Coronary artery (tissue), 2 donors: ENCODE data around the gene UTP18.
"Not testable (repeated sequence)": the region's sequence is repeated elsewhere in the genome, so short reads cannot be mapped to it uniquely, and the experiment has no call there.

Experiments used
- DNase-seq: peaks from one replicate; pipeline ENCODE4 v3.0.0-alpha.2; 2017; ENCODE audit warnings: low spot score
- H3K27ac ChIP-seq, 2 donors: fragments of 200-600 bp; sonication (generic); one replicate each; pipeline ENCODE4 v1.5.1; 2016 to 2019
- H3K4me3 ChIP-seq: fragments of 200-600 bp; sonication (generic); 2 replicates; pipeline ENCODE4 v1.5.1; 2016; ENCODE audit warnings: mild to moderate bottlenecking, moderate library complexity
- CTCF ChIP-seq: fragments of 200-600 bp; sonication (generic); IDR thresholded peaks from one replicate; pipeline ENCODE4 v1.5.1; 2019; ENCODE audit warnings: antibody characterized with exemption

Gene UTP18

GRCh38 chr17:51260237-51261023, at the start of gene UTP18:
UTP18 (plus strand) TSS chr17:51260546; CDS start chr17:51260585, 39 bp downstream.
- Histone ChIP-seq H3K4me3 (peak within 1 kb of the TSS; percentile 86), H3K27ac (peak within 1 kb of the TSS; percentile 93 to 97)
- TF ChIP-seq CTCF = no peak
- peak; percentile 97 for DNase-seq

GRCh38 chr17:51214920-51215319, 45.4 kb upstream of the UTP18 start:
- DNase-seq = no peak
- Histone ChIP-seq H3K4me3 (no peak overlapping the region), H3K27ac (no peak overlapping the region)
- TF ChIP-seq CTCF = no peak

DNA sequence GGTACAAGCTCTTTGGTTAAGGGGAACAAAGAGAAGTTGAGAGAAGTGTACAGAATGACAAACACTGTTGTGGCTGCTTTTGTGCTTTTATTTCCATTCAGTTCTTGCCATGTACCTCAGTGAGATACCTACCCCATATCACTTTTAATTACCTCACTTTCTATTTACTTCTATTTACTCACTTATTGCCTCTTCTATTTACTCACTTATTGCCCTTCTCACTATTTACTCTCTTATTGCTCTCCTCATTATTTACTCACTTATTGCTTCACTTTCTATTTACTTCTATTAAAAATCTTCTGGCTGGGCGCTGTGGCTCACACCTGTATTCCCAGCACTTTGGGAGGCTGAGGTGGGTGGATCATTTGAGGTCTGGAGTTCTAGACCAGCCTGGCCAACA, 42.4 kb upstream of the UTP18 start:
- no peak overlapping the region for H3K27ac ChIP-seq
- DNase-seq = no peak
- no peak for TF ChIP-seq CTCF
- H3K4me3 ChIP-seq = no peak overlapping the region

DNA sequence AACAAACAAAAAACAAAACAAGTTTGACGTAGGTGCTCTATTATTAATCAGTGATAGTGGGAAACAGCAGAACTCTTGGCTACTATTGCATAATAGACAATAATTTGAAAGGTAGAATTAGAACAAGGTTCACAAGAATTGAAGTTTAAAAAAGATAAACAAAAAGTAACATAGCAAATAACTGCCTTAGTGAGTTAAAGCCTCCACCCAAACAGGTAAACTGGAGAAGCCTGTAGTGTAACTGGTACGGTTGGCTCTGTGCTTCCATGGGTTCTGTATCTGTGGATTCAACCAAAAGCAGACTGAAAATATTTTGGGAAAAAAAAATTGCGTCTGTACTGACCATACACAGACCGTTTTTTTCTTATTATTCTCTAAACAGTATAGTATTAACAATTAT, 39.0 kb upstream of the UTP18 start:
- no peak for DNase-seq
- Histone ChIP-seq H3K27ac (no peak overlapping the region), H3K4me3 (no peak overlapping the region)
- TF ChIP-seq CTCF = no peak

DNA sequence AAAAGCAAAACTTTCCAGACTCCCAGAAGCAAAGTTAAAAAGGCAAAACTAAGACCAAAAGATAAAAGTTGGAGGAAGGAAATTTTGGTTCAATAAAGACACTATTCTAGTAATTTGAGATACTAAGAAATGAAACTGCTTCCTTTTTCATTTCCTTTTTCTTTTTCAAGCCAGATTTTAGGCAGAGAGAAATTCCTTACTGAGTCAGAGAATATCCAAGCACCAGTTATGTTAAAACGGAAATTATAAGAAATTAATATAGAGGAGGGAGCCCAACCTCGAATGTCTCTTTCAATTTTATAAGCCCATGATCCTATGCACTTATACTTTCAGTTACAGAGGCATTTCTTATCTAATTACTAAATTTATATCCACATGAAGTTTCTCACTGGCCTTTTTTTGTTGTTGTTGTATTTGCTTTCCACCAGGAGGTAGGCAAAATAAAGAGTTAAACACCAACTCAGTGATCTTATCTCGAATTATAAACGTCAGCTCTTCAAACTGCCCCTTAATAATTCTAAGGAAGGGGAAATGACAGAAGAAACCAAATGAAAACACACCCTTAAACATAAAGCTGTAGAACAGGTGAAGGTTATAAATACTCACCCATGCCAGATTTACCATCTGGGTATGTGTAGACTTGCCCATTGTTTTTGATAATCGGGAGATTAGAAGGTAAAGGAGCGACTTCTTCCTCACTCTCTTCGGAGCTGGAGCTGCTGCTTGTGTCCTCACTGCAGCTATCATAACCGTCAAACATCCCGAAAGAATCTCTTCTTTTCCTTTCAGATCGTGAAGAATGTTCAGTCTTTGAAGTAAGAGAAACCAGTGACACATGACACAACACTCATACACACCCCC, 35.7 kb upstream of the UTP18 start:
- H3K27ac ChIP-seq = peak overlapping the region in 1 of 2 donors; percentile 2
- no peak for TF ChIP-seq CTCF
- no peak overlapping the region for H3K4me3 ChIP-seq
- DNase-seq = no peak

DNA sequence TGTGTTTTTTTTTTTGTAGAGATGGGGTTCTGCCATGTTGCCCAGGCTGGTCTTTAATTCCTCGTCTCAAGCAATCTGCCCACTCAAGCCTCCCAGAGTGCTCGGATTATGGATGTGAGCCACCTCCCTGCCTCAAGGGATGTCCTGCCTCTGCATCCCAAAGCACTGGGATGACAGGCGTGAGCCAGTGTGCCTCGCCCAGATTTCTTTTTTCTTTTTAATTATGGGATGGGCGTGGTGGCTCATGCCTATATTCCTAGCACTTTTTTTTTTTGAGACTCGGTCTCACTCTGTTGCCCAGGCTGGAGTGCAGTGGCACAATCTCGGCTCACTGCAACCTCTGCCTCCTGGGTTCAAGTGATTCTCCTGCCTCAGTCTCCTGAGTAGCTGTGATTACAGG, 34.8 kb upstream of the UTP18 start:
- not testable (repeated sequence) for H3K4me3 ChIP-seq, DNase-seq, H3K27ac ChIP-seq

DNA sequence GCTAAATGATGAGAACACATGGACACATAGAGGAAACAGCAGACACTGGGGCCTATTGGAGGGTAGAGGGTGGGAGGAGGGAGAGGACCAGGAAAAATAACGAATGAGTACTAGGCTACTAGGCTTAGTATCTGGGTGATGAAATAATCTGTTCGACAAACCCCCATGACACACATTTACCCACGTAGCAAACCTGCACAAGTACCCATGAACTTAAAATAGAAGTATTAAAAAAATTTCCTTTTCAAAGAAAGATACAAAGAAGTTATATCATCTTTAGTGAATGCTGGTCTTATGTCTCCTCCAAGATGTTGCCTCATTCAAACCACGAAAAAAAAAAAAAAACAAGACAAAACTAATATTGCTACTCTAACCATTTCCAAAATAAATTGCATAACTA, 32.2 kb upstream of the UTP18 start:
- no peak overlapping the region for H3K4me3 ChIP-seq
- H3K27ac ChIP-seq = no peak overlapping the region
- TF ChIP-seq CTCF = no peak
- no peak for DNase-seq
